Measurements from ENCODE around the gene PCCA.

- TF ChIP-seq CTCF (IDR thresholded peaks at IDR 0.05) (no peak), POLR2A (IDR thresholded peaks at IDR 0.05) (no peak)
These were observed 2.5 kb downstream of the PCCA start for GRCh38 chr13:100091391-100091790.
